ENCODE measurements around the gene WFDC1.

Gene WFDC1

GRCh38 chr16:84371553-84371865 lies 76.8 kb downstream of the WFDC1 start:
- DNase-seq (ENCODE audit: low read depth), result no peak
- TF ChIP-seq CTCF (IDR thresholded peaks at IDR 0.05; ENCODE audit: low read length, missing control alignments), result no peak
- H3K4me3 ChIP-seq (replicated peaks; ENCODE audit: low read depth, low read length), result no peak overlapping the region

GRCh38 chr16:84373907-84374489 lies 79.3 kb downstream of the WFDC1 start:
- no peak for TF ChIP-seq CTCF (IDR thresholded peaks at IDR 0.05; ENCODE audit: low read length, missing control alignments)

GRCh38 chr16:84378099-84378498 lies 83.4 kb downstream of the WFDC1 start:
- H3K4me3 ChIP-seq (replicated peaks; ENCODE audit: low read depth, low read length), result no peak overlapping the region
- no peak for TF ChIP-seq CTCF (IDR thresholded peaks at IDR 0.05; ENCODE audit: low read length, missing control alignments)
- no peak for DNase-seq (ENCODE audit: low read depth)

More at GRCh38 chr16:84373907-84374489, 79.3 kb downstream of the WFDC1 start:
- no peak overlapping the region for H3K4me3 ChIP-seq (replicated peaks; ENCODE audit: low read depth, low read length)
- no peak for DNase-seq (ENCODE audit: low read depth)

- TF ChIP-seq CTCF (IDR thresholded peaks at IDR 0.05; ENCODE audit: low read length, missing control alignments), result no peak
- DNase-seq (ENCODE audit: low read depth), result no peak
- H3K4me3 ChIP-seq (replicated peaks; ENCODE audit: low read depth, low read length), result no peak overlapping the region
Observed at GRCh38 chr16:84378567-84378966, 83.9 kb downstream of the WFDC1 start.

GRCh38 chr16:84379008-84379708 lies 84.5 kb downstream of the WFDC1 start:
- TF ChIP-seq CTCF (IDR thresholded peaks at IDR 0.05; ENCODE audit: low read length, missing control alignments), result no peak
- no peak overlapping the region for H3K4me3 ChIP-seq (replicated peaks; ENCODE audit: low read depth, low read length)
- no peak for DNase-seq (ENCODE audit: low read depth)
